ENCODE measurements around the gene GABARAP.
A peak's percentile ranks its signal among the peaks of the same experiment; 100 is the strongest.

GABARAP gene

GRCh38 chr17:7207120-7208001 lies 34.9 kb downstream of the GABARAP start:
- DNase-seq (ENCODE audit: low read depth) = no peak

- DNase-seq (ENCODE audit: low read depth) = no peak
These were observed 36.7 kb downstream of the GABARAP start for GRCh38 chr17:7205561-7205960.

GRCh38 chr17:7204828-7205461 lies 37.3 kb downstream of the GABARAP start:
- peak; percentile 88 for DNase-seq (ENCODE audit: low read depth)

- DNase-seq (ENCODE audit: low read depth) = no peak
These were observed 37.9 kb downstream of the GABARAP start for GRCh38 chr17:7204336-7204735.

- no peak for DNase-seq (ENCODE audit: low read depth)
These were observed 38.9 kb downstream of the GABARAP start for GRCh38 chr17:7203391-7203790.

- DNase-seq (ENCODE audit: low read depth) = no peak
These were observed 45.4 kb downstream of the GABARAP start for GRCh38 chr17:7196651-7197401.

- DNase-seq (ENCODE audit: low read depth) = no peak
These were observed 46.3 kb downstream of the GABARAP start for GRCh38 chr17:7195971-7196370.

- DNase-seq (ENCODE audit: low read depth) = no peak
These were observed 49.8 kb downstream of the GABARAP start for GRCh38 chr17:7192271-7192937.

- no peak for DNase-seq (ENCODE audit: low read depth)
These were observed 50.5 kb downstream of the GABARAP start for GRCh38 chr17:7191571-7192270.

GRCh38 chr17:7191069-7191468 lies 51.2 kb downstream of the GABARAP start:
- DNase-seq (ENCODE audit: low read depth) = no peak

GRCh38 chr17:7190276-7190917 lies 51.9 kb downstream of the GABARAP start:
- DNase-seq (ENCODE audit: low read depth) = no peak

Data from activated T-cell treated with anti-CD3 and anti-CD28 coated beads for 1 hour (primary cell).